Measurements from ENCODE around the gene SLC32A1.

SLC32A1 gene

DNA sequence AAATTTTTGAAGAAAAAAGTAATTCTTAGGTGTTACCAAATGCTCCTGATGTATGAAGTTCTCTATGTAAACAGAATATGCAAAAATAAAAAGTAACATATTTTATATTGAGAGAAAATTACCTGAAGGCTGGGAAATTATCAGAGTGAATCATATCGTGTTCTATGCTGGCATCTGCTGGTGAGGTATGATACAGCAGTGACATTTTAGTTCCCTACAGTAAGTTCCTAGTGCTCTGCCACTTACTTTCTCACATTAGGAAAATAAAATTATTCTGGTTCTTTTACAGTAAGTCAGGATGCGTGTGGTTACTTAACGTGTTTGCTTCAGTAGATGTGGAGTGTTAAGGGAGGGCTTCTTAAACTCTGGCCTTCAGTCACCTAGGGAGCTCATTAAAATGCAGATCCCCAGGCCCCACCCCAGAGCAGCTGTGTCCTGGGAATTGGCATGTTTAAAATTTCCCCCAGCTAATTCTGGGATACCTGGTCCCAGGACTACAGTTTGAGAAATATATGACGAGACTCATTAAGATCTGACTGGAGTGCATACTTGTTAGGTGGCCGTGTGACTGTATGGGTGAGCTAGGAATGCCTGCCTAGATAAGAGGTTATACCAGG is 27.2 kb downstream of the SLC32A1 start:
- peak in 5 of 58 donors; percentile 5 to 17 (median 11) for DNase-seq

DNA sequence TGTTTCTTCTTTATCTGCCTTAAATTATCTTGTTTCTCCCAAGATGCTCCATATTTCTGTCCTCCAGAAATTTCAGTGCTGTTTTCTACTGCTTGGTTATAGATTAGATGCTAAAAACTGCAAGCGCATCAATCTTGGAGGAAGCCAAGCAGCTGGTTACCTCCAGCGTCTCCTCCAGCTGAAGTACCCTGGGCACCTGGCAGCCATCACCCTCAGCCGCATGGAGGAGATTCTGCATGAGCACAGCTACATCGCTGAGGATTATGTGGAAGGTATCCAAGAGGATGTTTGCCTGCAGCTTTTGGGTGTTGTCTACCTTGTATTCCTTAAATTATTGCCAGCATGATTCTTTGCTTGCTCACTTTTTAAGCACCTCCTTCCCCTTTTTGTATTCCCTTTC is 27.7 kb downstream of the SLC32A1 start:
- no peak for DNase-seq

DNA sequence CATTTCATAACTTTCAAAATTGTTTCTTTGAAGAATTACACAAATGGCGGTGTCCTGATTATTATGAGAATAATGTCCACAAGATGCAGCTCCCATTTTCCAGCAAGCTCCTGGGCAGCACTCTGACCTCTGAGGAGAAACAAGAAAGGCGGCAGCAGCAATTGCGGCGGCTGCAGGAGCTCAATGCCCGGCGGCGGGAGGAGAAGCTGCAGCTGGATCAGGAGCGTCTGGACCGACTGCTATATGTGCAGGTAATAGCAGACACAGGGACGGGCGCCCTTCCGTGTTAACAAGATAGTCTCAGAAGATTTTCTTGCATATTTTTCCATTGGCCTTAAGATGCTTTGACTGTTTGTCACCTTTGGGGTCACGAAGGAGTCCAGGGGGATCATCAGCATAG is 30.6 kb downstream of the SLC32A1 start:
- no peak for DNase-seq

DNA sequence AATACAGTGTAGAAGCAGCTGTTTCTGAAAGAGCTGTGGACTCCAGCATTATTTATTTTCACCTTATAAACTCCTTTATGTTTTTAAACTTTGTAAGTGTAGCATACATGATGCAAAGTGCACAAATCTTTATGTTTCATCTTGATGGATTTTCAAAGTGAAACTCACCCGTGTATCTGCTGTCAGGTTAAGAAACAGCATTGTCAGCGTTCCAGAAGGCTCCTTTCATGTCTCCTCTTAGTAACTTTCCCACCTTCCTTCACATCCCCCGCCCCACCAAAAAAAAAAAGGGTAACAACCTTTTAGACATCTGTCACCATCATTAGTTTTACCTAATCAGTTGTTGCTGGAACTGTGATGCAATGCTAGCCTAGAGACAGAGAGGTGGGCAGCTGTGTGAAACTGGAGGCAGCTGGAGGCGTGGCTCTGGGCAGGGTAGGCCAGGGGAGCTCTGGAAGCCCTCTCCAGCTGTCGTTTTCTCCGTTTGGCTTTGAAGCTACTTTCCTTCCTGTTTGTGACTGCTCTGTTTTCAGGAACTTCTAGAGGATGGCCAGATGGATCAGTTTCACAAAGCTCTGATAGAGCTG is 31.1 kb downstream of the SLC32A1 start:
- DNase-seq = no peak

DNA sequence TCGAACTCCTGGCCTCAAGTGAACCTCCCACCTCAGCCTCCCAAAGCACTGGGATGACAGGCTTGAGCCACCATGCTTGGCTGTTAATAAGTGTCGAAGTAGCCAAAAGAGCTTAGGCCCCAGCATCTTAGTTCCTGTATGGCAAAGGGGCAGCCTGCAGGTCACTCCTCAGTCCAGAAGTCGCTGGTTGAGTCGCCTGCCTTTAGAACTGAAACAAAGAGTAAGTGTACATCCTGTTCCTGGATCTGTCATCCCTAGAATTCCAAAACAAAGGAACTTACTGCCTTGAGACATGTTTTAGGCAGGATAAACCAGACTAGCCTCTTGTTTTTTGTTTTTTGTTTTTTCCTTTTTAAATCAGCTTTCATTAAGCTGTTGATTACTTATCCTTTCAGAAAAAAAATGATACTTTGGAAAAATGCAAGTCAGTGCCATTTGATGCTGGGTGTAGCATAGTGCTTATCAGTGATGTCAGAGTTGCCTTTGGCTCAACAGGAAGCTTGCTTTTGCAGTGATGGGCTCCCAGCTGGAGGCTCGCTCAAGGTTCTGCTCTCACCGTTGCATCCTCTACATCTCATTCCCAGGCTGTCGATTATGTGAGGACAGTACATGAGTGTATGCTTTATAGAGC is 33.0 kb downstream of the SLC32A1 start:
- no peak for DNase-seq

DNA sequence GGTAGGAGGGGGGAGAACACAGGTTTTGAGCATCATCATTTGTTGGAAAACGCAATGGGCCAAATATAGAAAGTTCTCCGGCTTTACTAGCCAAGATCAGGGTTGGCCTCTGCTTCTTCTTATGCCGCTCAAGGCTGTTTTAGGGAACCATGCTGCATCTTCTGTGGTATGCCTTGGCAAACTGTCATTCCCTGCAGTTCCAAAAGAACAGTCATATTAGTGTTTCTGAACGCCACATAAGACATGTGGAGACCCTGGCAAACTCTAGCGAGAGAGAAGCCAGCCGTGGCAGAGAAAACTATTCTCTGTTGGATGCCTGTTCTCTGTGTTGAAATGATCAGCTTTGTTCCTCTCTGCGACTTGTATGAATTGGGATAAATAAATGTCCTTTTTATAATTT is 34.8 kb downstream of the SLC32A1 start:
- DNase-seq = peak in 8 of 58 donors; percentile 9 to 25 (median 16)

DNA sequence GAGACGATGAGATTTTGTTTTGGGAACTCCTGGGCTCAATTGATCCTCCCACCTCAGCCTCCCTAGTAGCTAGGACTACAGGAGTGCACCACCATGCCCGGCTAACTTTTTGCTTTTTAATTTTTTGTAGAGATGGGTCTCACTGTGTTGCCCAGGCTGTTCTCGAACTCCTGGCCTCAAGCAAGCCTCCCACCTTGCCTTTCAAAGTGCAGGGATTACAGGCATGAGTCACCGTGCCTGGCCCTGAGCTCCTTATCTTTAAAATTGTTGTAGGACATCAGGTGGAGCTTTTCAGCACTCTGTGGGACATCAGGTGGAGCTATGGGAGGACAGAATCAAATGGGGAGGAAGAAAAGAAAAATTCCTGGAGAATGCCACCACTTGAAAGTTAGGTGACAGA is 36.7 kb downstream of the SLC32A1 start:
- no peak for DNase-seq

DNA sequence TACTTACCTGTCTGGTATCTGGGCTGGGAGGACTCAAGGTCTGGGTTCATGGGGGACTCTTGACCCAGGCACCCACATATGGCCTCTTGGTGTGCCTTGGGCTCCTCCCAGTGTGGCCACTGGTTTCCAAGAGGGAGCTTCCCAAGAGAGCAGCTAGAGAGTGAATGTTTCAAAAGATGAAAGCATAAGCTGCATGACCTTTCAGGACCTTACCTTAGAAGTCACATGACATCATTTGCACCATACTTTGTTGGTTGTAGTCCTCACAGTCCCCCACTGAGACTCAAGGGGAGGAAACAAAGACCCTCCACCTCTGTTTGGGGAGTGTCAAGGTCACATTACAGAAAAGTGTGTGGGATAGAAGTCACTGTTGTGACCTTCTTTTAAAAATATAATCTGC is 37.9 kb downstream of the SLC32A1 start:
- DNase-seq = no peak

DNA sequence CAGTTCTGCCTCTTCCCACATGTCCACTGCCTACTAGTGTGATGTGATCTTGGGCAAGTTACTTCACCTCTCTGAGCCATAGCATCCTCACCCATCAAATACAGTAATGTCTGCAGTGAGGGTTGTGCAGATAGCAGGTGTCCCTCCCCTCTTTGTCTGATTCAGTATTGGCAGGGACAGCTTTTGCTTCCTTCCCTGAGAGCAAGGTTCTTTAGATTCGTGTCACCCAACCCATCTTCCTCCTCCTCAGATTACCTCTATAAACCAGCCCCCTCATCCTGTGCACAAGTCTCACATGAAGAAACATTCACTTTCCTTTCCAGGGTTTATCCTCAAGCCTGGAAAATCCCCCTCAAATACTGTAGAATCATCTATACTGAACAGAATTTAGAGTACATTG is 39.3 kb downstream of the SLC32A1 start:
- no peak for DNase-seq

DNA sequence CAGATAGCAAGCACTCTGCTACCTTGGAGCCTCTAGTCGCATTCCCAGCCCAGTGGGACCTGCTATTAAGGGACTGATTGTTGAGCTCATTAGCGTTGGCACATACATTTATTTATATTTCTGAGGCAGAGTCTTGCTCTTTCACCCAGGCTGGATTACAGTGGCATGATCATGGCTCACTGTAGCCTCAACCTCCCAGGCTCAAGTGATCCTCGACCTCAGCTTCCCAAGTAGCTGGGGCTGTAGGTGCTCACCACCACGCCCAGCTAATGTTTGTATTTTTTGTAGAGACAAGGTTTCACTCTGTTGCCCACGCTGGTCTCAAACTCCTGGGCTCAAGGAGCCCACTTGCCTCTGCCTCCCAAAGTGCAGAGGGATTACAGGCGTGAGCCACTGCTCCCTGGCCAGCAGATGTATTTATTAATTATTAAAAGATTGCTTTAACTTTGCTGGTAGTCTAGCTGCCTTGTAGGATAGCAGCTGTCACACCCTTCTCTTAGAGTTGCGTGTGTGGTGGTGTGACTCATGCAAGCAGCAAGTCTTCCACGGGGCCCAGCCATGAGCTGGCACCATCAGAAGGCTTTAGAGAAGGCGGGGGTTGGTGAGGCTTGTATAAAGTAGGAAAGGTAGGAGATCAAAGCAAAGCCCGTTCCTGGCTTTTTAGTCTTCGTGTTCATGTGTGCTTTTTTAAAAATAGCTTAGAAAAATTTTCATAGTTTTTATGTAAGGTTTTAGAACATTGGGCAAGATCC is 40.5 kb downstream of the SLC32A1 start:
- DNase-seq = peak in 41 of 58 donors; percentile 4 to 80 (median 44)

DNA sequence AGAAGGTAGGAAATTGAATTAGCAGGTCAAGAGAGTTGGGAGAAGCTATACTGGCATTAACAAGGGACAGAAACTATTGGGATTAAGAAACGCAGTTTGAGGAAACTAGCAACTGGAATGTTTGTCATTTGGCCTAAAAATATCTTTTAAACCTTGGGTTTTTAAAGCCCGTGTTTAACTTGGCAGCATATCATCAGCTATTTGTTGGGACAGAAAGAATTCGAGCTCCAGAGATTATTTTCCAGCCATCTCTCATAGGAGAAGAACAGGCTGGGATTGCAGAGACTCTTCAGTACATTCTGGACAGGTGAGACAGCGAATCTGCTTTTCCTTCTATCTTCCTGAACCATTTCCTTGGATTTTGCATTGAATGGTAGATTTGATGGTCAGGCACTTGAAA is 41.8 kb downstream of the SLC32A1 start:
- DNase-seq = no peak

DNA sequence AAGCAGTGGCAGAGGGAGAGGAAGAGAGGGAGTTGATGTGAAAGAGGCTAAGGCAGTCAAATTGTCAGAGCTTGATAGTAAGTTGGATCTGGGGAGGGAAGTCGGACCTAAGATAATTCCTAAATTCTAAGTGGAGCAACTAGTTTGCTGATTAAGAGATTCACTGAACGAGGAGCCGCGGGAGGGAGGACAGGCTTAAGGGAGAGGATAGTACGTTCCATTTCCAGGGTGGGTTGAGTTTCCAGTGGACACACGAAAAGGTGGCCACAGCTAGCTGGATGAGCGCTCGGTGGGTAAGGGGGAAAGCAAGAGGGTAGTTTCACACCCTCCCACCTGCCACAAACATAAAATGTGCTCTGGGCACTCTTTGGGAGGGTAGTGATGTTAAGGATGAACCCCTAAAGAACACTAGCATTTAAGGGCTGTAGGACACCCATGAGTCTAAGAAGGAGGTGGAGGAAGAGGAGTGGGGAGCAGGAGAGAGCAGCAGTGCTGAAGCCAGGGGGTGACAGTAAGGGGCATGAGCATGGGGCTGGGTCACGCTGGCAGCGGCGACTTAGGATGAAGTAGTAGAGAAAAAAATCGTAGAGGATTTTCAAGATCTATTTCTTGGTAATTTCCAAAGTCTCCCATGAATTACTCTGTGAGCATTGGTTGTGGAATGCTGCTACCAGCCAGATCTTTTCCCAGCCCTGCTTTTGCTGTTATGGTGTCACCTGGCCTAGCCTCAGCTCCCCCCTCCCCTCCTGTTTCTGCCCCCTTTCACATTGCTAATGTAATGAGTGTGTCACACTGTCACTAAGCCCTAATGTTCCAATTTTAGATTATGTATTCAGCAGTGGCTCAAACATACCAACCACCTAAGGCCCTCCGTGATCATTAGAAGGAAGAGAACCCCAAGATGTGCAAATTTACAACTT is 45.4 kb downstream of the SLC32A1 start:
- DNase-seq = no peak

DNA sequence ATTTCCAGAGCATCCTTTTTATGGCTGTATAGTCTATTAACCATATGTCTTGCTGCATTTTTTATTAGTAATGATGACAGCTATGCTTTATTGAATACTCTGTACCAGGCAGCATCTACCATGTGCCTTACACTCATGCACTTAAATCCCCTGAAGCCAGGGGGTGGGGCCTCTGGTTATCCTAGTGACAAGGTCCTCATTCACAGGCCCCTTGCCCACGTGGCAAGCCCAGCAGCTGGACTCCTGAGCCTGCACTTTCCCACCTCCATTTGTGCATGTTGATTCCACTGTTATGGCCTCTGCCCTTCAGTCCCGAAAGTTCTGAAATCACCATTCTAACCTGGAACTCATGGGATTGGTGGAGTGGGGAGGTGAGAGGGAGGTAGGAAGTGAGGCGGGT is 46.3 kb downstream of the SLC32A1 start:
- DNase-seq = no peak

DNA sequence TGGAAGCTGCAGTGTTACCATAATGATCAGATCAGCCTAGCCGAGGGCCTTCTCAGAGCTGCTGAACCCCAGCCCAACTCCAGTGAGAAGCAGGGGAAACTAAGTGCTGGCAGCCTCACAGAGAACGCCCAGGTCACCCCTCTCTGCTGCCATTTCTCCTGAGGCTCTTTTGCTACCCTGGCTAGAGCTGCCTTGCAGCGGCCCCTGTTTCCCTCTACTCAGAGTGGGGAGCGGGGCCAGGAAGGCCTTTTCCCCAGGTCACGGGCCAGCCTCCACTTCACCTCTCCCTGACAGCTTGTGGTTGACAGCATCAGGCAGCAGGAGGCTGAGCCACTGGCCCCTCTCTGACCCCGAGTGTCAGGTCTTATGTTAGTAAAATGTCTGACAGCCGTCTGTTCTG is 46.7 kb downstream of the SLC32A1 start:
- DNase-seq = no peak

DNA sequence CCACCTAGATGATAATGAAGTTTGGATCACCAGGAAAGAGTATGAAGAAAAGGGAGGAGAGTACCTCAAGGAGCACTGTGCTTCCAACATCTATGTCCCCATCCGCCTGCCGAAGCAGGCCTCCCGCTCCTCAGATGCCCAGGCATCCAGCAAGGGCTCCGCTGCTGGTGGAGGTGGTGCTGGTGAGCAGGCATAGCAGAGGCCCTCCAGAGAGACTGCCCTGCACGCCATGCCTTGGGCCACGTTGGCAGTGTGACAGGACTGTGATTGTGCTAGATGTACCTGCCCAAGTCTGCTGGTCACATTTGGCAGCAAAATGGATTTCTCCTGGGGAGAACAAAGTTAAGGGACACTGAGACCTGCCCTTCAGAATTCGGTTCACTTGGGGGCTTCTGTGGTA is 47.3 kb downstream of the SLC32A1 start:
- no peak for DNase-seq

DNA sequence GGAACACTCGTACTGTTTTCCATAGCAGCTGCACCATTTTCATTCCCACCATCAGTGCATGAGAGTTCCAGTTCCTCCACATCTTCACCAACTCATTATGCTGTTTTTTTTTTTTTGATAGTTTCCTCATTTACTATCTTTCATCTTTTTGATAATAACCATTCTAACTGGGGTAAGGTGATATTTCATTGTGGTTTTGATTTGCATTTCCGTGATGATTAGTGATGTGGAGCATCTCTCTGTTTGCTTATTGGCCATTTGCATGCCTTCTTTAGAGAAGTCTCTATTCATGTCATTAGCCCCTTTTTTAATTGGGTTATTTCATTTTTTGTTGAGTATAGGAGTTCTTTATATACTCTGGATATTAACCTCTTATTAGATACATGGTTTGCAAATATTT is 49.9 kb downstream of the SLC32A1 start:
- no peak for DNase-seq

DNA sequence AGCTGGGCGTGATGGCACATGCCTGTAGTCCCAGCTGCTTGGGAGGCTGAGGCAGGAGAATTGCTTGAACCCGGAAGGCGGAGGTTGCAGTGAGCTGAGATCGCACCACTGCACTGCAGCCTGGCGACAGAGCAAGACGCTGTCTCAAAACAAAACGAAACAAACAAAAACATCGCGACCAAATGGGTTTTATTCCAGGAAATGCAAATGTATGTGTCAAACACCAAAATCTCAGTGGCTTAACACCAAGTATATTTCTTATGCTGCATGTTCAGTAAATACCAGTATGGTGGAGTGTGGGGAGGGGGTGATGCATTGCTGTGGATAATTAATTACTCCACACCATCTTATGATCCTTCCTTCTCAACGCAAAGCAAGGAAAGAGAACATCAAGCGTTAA is 52.1 kb downstream of the SLC32A1 start:
- no peak for DNase-seq
